Measurements from ENCODE around the gene SLC28A1. TPM values are rescaled to one million over a fixed set of nuclear protein-coding genes. Genes with fewer than 3 reads are reported as not detected.

Gene SLC28A1
- total and polyA plus RNA-seq, 2 donors (not counting 1 experiment from before 2014, with no cell fraction given), result not detected

- no peaks in the 10 kb centered on the region for H3K9me3 Mint-ChIP-seq (ENCODE audit: insufficient read depth)
- TF ChIP-seq EZH2 (IDR thresholded peaks at IDR 0.05; ENCODE audit: borderline replicate concordance, insufficient read depth, low read depth, low read length, poor library complexity, severe bottlenecking) (no peak), CTCF (IDR thresholded peaks at IDR 0.05) (no peak)
- H3K27me3 Mint-ChIP-seq, result peaks cover 10% of the 10 kb centered on the region
- Histone ChIP-seq H2AFZ (ENCODE audit: insufficient read depth, low read depth, low read length, poor library complexity, severe bottlenecking) (no peak overlapping the region), H3K4me1 (ENCODE audit: control insufficient read depth in 2 of 2, insufficient read depth in 2 of 2, low read length in 2 of 2) (no peaks in the 10 kb centered on the region), H3K4me2 (replicated peaks; ENCODE audit: low read depth, low read length, poor library complexity, severe bottlenecking) (no peak overlapping the region), H3K4me3 (ENCODE audit: control extremely low read depth in 1 of 5, extremely low read depth in 1 of 5, insufficient read depth in 1 of 5, low read depth in 2 of 5, low read length in 4 of 5) (no peak overlapping the region), H3K9ac (ENCODE audit: low read length) (no peak overlapping the region), H4K20me1 (ENCODE audit: control insufficient read depth, insufficient read depth, low read length, poor library complexity, severe bottlenecking) (no peaks in the 10 kb centered on the region), H3K79me2 (ENCODE audit: control insufficient read depth, insufficient read depth, low read length) (no peaks in the 10 kb centered on the region), H3K9me3 (ENCODE audit: control extremely low read depth in 1 of 3, control insufficient read depth in 2 of 3, insufficient read depth in 1 of 3, low read length in 2 of 3) (no peaks in the 10 kb centered on the region), H3K27ac (ENCODE audit: low read length in 2 of 2) (no peak overlapping the region), H3K27me3 (replicated peaks in 1 of 4; ENCODE audit: control extremely low read depth in 1 of 4, control insufficient read depth in 3 of 4, insufficient read depth in 4 of 4, low read length in 3 of 4) (no peaks in the 10 kb centered on the region), H3K36me3 (replicated peaks in 1 of 2; ENCODE audit: control extremely low read depth in 1 of 2, control insufficient read depth in 1 of 2, extremely low read depth in 1 of 2, insufficient read depth in 2 of 2, low read length in 1 of 2) (no peaks in the 10 kb centered on the region)
- POLR2A ChIA-PET, result no interaction called here
- H3K4me3 Mint-ChIP-seq, result no peak overlapping the region
- CTCF ChIA-PET, result interaction anchor here (0.8 to 1.0 kb wide), 2 partner anchors 9 to 20 kb away, joined by 3 to 4 read pairs; no protein-coding TSS in a partner anchor
- ATAC-seq (ENCODE audit: low read depth) (no peak), DNase-seq (no peak)
- intact Hi-C loops (cut with micrococcal nuclease), result no loop called here
- no peak overlapping the region for H3K27ac Mint-ChIP-seq
- 93% methylated on average over 21 of the region's 21 CpGs for WGBS (ENCODE audit: insufficient coverage)
- no peaks in the 10 kb centered on the region for H3K4me1 Mint-ChIP-seq
These were observed 50.7 kb downstream of the SLC28A1 start for GRCh38 chr15:84934942-84935729.

- DNase-seq (no peak), ATAC-seq (ENCODE audit: low read depth) (no peak)
- Mint-ChIP-seq H3K4me1 (no peaks in the 10 kb centered on the region), H3K4me3 (no peak overlapping the region), H3K9me3 (ENCODE audit: insufficient read depth) (no peaks in the 10 kb centered on the region), H3K27me3 (peaks cover 10% of the 10 kb centered on the region), H3K27ac (no peak overlapping the region)
- Histone ChIP-seq H3K4me1 (ENCODE audit: control insufficient read depth in 2 of 2, insufficient read depth in 2 of 2, low read length in 2 of 2) (no peaks in the 10 kb centered on the region), H2AFZ (ENCODE audit: insufficient read depth, low read depth, low read length, poor library complexity, severe bottlenecking) (no peak overlapping the region), H3K4me2 (replicated peaks; ENCODE audit: low read depth, low read length, poor library complexity, severe bottlenecking) (no peak overlapping the region), H3K27ac (ENCODE audit: low read length in 2 of 2) (no peak overlapping the region), H3K9ac (ENCODE audit: low read length) (no peak overlapping the region), H3K4me3 (ENCODE audit: control extremely low read depth in 1 of 5, extremely low read depth in 1 of 5, insufficient read depth in 1 of 5, low read depth in 2 of 5, low read length in 4 of 5) (no peak overlapping the region), H3K36me3 (replicated peaks in 1 of 2; ENCODE audit: control extremely low read depth in 1 of 2, control insufficient read depth in 1 of 2, extremely low read depth in 1 of 2, insufficient read depth in 2 of 2, low read length in 1 of 2) (no peaks in the 10 kb centered on the region), H3K9me3 (ENCODE audit: control extremely low read depth in 1 of 3, control insufficient read depth in 2 of 3, insufficient read depth in 1 of 3, low read length in 2 of 3) (peaks cover 0 to 5% (median 0%) of the 10 kb centered on the region in 3 donors), H3K27me3 (replicated peaks in 1 of 4; ENCODE audit: control extremely low read depth in 1 of 4, control insufficient read depth in 3 of 4, insufficient read depth in 4 of 4, low read length in 3 of 4) (no peaks in the 10 kb centered on the region), H4K20me1 (ENCODE audit: control insufficient read depth, insufficient read depth, low read length, poor library complexity, severe bottlenecking) (no peaks in the 10 kb centered on the region), H3K79me2 (ENCODE audit: control insufficient read depth, insufficient read depth, low read length) (no peaks in the 10 kb centered on the region)
- CTCF ChIA-PET, result interaction anchor here (1.5 kb wide), 1 partner anchor 9 kb away, joined by 3 read pairs; no protein-coding TSS in a partner anchor
- 6% methylated on average over 2 of the region's 5 CpGs for WGBS (ENCODE audit: insufficient coverage)
- no peak for TF ChIP-seq CTCF (IDR thresholded peaks at IDR 0.05)
- TF ChIP-seq EZH2 (IDR thresholded peaks at IDR 0.05; ENCODE audit: borderline replicate concordance, insufficient read depth, low read depth, low read length, poor library complexity, severe bottlenecking), result no peak
- intact Hi-C loops (cut with micrococcal nuclease), result no loop called here
- POLR2A ChIA-PET, result no interaction called here
These were observed 52.7 kb downstream of the SLC28A1 start for GRCh38 chr15:84937144-84937543.

Measured in B cell (primary cell).